AG09309 (cell line): Measurements from ENCODE around the gene TMC6.

Experiments
- DNase-seq: peaks from one replicate; pipeline ENCODE4 v3.0.0-alpha.2; 2010; ENCODE audit warnings: low read depth
- H3K4me3 ChIP-seq: 2 replicates; pipeline ENCODE4 v1.5.1; 2011; ENCODE audit warnings: mild to moderate bottlenecking, low read depth, low read length, moderate library complexity; ENCODE audit not compliant: control insufficient read depth
- CTCF ChIP-seq: IDR thresholded peaks from 2 replicates; pipeline ENCODE4 v1.5.1; 2011; ENCODE audit warnings: mild to moderate bottlenecking, low read depth, low read length, inconsistent platforms; ENCODE audit not compliant: insufficient read depth, control insufficient read depth; ENCODE audit errors: missing control alignments

TMC6 gene

GRCh38 chr17:78128551-78129350 lies at the start of gene TMC6:
TMC6 (minus strand) TSS chr17:78128755; CDS start chr17:78126832, 1,923 bp downstream.
- peak within 1 kb of the TSS; percentile 38 for H3K4me3 ChIP-seq
- DNase-seq: no peak
- TF ChIP-seq CTCF: no peak

GRCh38 chr17:78176548-78177025 lies 48.0 kb upstream of the TMC6 start:
- H3K4me3 ChIP-seq: no peak overlapping the region
- TF ChIP-seq CTCF: peak; percentile 84
- DNase-seq: no peak

- no peak for TF ChIP-seq CTCF
- no peak for DNase-seq
- H3K4me3 ChIP-seq: no peak overlapping the region
These were observed 47.1 kb upstream of the TMC6 start for GRCh38 chr17:78175643-78175981.

- DNase-seq: no peak
- no peak for TF ChIP-seq CTCF
- H3K4me3 ChIP-seq: no peak overlapping the region
These were observed 46.5 kb upstream of the TMC6 start for GRCh38 chr17:78174870-78175642.

- H3K4me3 ChIP-seq: no peak overlapping the region
- DNase-seq: no peak
- no peak for TF ChIP-seq CTCF
These were observed 45.9 kb upstream of the TMC6 start for GRCh38 chr17:78174346-78174869.

GRCh38 chr17:78173097-78173715 lies 44.7 kb upstream of the TMC6 start:
- no peak for DNase-seq
- no peak for TF ChIP-seq CTCF
- no peak overlapping the region for H3K4me3 ChIP-seq
